CD4-positive, alpha-beta T cell treated with Interleukin-15 for 1 hour (primary cell): Measurements from ENCODE around the gene GAN.
"Not testable (repeated sequence)": the region's sequence is repeated elsewhere in the genome, so short reads cannot be mapped to it uniquely, and the experiment has no call there.

Experiments used
- DNase-seq: peaks from one replicate; pipeline ENCODE4 v3.0.0-alpha.2; 2020

The GAN gene

DNA sequence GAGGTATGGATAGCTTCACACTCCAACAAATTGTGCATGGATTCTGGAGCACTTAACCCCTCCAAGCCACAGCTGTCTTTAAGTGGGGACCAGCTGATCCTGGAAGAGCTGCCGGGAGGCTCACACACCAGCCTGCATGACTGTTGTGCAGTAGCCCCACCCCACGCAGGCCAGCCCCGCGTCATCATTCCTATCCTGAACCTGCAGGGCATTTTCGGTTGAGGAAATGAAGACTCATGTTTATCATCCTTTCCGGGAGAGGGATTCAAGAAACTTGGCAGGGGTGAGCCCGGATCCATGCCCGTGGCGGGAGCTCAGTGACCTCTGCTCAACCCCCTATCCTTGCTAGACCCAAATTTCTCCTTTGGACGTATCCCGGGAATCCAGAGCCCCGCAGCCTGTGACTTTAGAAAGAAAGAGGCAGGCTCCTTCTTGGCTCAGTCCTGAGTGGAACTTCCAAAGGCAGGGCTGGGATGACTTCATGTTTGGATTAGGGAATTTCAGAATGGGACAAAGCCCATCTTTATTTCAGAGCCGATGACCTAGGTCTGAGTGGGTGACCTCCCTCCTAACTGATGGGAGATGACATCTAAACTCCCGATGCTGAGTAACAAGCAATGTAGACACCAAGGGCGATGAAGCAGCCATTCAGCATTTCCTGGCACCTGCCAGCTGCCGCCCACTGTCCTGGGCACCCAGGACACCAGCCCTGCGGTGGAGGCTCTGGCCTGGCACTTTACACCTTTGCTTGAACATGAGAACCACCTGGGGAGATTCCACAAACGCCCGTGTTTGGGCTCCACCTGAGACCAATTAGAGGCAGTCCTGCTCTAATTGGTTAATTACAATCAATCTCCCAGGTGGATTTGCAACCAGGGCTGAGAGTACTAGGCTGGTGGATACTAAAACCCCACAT, 86.5 kb downstream of the GAN start:
- no peak for DNase-seq

DNA sequence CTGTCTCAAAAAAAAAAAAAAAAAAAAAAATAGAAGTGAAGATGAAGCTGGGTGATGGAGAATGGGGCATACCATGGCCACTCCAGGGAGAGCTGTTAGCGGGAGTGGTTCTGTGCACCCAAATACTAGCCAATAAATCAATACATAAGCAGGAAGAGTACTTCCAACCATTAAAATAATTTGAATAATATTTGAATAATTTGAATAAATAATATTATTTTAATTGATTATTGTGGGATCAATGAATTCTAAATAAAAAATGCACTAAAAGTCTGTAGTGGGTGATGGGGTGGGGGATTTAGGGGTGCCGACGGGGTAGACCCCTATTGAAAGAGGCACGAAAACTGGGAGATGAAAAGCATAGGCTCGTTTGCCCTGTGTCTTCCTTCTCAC, 88.4 kb downstream of the GAN start:
- no peak for DNase-seq

DNA sequence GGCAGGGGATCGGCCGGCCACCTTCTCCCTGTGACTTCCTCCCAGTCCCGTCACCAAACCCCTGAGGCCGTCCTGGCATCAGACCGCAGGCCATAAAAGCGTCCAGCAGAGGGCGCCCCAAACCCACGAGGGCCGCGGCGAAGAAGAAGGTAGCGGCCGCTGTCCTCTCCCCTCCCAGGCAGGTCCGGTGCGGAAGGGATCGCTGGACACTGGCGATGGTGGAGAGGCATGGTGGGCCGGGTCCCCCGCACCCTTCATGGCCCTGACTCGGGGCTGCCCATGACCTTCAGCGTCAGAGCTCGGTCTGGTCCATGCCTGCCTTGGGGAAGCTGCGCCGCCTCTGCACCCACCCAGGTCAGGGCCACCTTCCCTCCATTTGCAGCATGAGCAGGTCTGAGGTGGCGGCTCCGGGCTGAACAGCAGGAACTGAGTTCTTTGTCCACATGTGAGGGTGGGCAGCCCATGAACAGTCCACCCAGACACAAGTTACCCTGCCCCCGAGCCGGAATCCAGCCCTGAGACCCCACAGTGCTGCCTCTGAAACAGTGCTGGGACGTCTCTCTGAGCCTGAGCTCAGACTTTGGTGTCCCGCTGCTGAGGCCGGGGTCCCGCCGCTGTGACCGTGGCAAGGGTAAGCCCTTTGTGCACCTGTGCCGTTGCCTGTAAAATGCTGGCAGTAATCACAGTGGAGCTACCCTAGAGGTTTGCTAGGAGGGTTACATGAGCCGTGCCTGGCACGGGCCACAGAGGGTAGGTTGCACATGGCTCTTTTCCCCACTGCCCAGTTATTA, 89.0 kb downstream of the GAN start:
- DNase-seq: peak; percentile 77

DNA sequence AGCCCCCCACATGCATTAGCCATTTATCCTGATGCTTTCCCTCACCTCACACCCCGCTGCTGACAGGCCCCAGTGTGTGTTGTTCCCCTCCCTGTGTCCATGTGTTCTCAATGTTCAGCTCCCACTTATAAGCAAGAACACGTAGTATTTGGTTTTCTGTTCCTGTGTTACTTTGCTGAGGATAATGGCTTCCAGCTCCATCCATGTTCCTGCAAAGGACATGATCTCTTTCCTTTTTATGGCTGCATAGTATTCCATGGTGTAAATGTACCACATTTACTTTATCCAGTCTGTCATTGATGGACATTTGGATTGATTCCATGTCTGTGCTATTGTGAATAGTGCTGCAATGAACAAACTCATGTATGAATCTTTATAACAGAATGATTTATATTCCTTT, 90.2 kb downstream of the GAN start:
- not testable (repeated sequence) for DNase-seq

DNA sequence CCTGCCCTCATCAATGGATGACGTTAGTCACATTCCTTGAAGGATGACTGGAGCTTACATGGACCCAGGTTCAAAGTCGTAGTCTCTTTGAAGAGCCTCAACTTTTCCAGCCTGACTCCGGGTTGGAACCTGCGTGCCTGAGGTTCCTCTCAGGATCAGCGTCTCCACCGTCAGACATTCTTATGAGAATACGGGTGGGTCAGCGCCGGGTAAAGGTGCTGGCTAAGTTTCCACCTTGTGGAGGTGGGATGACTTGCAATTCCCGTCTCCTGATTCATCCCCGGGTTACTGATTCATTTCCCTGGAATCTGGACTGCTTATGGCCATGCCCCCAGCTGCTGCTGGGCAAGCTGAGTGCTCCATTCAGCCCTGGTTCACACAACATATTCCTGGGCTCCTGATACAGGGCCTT, 90.9 kb downstream of the GAN start:
- no peak for DNase-seq

DNA sequence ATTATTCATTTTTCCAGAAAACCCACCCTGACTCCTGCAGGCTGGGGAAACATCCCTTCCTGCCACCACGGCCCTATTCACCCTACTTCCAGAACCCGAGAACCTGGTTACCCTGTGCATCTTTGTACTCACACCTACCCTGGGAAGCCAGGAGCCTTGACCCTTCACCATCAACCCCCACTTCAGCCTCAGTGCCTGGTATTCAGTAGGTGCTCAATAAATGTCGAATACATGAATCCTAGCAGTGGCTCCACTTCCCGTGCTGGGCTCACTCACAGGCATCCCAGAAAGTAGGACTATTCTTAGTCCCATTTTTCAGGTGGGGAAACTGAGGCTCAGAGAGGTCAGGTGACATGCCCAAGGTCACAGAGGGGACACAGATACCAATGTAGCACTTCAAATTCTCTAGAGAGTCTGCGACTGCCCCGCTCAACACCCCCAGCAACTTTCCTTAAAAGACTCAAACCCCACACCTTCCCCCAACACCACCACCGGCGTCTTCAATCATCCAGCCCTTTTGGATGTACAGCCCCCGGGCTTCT, 93.7 kb downstream of the GAN start:
- DNase-seq: no peak

DNA sequence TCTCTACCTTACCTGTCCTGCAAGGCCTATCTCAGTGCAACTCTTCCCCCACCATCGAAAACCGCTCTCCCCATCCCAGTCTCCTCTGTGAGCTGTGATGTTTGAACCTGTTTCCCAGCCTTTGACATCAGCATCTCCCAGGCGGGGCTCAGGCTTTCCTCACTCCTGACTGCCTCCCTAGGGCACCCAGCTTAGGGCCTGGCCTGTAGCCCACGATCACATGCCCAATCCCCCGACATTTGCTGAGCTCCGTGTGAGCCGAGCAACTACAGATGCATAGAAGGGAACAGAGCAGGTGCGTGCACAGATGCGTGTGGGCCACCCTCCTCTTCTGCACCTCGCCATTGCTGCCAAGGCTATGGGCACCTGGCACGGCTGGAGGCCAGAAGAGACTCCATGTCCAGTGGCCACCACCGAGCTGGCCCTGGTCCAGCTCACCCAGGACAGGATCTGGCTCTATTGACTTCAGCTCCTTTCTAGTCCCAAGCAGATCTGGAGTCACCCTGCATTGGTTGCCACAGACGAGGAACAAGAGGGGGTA, 94.3 kb downstream of the GAN start:
- no peak for DNase-seq

DNA sequence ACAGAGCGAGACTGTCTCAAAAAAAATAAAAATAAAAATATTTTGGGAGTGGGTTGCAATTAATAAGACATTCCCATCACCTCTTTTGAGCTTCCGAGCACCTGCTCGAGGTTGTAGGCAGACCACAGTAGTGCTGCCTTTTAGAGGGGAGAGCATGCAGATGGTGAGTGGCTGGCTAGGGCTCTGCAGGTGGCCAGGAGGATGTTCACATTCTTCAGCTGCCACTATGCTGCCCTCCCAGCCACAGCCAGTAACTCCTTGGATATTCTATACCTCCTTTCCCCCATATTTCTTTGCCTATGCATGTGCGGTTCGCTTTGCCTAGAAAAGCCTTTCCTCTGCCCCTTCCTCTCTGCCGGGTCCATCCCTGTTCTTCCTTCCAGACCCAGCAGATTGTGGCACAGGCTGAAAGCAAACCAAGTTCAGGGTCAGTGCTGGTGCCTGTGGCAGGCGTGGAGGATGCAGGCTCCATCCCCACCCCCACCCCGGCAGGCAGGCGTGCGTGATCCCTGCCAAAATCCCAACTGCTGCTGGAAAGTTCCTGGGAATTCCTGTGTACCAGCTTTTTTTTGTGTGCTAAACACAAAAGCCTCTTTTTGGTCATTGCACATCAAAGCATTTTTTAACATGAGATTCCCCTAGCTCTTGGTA, 96.0 kb downstream of the GAN start:
- DNase-seq: no peak

DNA sequence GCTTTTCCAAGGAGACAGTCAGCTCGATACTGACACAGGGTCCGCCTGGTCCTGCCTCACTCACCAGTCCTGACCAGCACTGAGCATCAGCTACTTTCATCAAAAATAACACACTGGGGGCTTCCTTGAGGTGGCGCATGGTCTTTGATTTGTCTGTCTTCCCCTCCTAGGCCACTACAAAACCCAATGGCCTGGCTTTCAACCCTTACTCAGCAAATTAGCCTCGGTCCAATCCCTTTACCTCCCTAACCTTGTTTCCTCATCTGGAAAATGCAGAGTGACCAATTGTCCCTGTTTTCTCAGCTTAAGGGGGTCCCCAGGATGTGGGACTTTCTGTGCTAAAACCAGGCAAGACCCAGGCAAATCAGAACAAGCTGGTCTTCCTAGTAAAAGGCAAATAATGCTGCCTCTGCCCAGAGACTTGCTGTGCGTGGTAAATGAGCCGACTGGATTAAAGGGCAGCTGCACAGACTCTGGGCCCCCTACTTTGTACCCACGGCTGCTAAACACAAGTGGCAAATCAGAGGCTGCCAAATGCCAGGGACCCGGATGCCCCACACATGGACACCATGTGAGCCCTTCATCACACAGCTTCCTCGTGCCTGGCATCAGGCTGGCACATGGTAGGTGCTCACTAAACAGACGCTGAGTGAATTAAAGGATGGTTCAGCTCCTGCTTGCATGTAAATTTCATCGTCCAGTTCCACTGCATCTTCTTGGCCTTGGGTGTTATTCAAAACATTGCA, 98.7 kb downstream of the GAN start:
- DNase-seq: no peak

DNA sequence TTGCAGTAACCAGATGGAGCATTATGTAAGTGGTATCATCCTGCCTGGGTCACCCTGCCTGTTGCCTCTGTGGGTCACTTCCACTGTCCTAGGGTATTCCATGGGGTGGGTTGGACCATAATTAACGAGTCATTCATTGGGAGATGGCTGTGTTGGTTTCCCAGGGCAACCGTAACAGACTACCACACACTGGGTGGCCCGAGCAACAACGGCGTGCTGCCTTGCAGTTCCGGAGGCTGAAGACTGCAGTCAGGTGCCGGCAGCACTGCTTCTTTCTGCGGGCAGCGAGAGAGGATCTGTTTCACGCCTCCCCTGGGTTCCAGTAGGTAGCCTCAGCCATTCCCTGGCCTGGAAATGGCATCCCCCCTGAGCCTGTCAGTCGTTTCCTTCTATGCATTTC, 101.0 kb downstream of the GAN start:
- DNase-seq: no peak

DNA sequence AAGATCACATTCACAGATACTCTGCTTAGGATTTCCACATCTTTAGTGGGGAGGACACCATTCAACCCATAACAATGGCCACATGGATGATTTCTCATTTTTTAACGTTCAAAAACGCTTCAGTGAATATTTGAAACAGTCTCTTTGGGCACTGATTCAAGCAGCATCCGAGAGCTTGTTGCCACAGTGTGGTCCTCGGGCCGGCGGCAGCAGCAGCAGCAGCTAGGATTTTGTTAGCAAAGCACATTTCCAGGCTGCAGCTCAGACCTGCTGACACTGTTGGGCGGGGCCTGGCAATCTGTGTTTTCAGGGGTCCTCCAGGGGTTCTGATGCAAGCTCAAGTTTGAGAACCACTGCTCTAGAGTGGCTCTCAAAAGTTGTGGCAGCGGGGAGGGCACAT, 102.0 kb downstream of the GAN start:
- no peak for DNase-seq

DNA sequence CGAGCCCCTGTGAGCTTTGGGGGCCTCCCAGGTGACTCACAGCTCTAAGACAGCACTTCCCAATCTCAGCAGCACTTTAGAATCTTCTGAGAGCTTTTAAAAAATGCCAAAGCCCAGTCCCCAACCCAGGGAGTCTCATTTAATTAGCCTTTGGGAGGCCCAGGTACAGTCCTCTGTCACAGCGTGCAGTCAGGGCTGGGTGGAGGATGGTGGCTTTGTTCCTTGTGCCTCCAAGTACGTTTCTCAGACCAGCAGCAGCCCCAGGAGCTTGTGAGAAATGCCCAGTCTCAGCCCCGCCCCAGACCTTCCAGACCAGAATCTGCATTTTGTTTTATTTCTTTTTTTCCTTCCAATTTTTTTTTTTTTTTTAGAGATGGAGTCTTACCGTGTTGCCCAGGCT, 102.4 kb downstream of the GAN start:
- DNase-seq: no peak

DNA sequence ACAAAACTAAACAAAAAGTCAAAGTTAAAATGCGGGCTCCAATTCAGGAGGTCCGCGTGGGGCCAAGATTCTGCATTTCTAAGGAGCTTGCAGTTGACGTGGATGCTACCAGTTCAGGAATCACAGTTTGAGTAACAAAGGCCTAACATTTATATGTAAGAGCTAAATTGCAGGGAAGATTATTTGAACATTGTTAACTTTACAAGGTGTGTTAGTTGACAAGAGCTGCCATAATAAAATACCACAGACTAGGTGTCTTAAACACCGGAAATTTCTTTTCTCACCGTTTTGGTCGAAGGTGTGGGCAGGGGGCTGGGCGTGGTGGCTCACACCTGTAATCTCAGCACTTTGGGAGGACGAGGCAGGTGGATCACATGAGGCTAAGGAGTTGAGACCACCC, 105.0 kb downstream of the GAN start:
- DNase-seq: no peak

DNA sequence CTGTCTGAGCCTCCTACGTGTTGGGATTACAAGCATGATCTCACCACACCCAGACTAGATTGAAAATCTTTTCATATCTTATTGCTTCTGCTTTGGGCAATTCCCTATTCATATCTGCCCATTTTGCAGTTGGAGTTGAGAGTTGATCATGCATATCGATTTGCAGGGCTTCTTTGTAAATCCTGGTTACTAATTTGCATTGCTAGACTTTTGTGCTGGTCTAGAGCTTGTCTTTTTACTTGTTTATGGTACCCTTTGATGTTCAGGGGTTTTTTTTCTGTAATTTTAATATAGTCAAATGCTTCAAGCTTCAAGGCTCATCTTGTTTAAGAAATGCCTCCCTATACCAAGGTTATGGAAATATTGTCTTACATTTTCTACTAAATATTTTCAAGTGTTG, 106.4 kb downstream of the GAN start:
- DNase-seq: no peak

DNA sequence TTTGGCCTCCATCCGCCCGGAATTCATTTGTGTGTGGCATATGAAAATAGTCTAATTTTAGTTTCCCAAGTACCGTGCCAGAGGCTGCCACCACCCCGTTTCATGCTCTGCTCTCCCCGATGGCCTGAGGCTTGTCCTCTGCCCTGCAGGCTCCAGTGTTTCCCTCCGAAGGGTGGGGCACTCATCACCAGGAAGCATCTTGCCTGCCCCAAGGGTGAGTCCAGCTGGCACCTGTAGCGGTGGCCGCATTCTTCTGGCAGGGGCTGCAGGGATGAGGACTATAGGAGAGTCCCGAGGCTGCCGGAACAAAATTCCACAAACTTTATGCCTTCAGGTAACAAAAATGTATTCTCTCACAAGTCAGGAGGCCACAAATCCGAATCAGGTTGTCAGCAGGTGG, 106.8 kb downstream of the GAN start:
- no peak for DNase-seq

DNA sequence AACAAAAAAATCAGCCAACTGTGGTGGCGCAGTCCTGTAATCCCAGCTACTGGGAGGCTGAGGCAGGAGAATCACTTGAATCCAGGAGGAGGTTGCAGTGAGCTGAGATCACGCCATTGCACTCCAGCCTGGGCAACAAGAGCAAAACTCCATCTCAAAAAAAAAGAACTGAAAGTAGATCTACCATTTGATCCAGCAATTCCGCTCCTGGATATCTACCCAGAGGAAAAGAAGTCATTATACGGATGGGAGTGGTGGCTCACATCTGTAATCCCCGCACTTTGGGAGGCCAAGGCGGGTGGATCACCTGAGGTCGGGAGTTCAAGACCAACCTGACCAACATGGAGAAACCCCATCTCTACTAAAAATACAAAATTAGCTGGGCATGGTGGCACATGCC, 107.4 kb downstream of the GAN start:
- not testable (repeated sequence) for DNase-seq

DNA sequence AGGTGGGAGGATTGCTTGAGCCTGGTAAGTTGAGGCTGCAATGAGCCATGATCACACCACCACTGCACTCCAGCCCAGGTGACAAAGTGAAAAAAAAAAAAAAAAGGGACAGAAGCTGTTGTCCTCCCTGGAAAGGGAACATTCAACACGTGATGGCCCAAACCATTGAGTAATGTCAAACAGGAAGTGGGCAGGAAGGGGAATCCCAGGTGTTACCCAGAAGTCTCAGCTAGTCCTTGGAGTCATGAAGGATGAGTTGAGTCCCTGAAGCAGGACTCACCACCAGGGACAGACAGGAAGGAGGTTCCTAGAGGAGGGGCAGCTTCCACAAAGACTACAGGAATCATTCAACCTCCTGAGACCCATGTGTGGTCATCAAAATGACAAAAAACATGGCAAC, 110.0 kb downstream of the GAN start:
- DNase-seq: peak; percentile 58

DNA sequence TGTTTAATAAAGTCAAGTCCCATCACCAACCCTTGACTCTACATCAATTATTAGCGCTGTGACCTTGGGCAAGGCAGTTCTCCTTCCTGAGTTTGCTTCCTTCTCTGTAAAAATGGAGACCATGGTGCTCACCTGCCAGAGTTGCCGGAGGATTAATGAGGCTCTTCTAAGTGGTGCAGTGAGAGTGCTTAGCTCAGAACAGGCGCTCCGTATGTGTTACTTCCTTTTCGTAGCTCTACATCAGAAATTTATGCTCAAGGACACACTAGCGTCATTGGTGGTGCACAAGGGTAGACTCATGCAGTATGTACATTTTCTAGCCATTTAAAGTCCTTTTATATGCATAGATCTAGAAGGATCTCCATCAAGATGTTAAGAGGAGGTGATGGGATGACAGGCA, 112.5 kb downstream of the GAN start:
- DNase-seq: no peak

DNA sequence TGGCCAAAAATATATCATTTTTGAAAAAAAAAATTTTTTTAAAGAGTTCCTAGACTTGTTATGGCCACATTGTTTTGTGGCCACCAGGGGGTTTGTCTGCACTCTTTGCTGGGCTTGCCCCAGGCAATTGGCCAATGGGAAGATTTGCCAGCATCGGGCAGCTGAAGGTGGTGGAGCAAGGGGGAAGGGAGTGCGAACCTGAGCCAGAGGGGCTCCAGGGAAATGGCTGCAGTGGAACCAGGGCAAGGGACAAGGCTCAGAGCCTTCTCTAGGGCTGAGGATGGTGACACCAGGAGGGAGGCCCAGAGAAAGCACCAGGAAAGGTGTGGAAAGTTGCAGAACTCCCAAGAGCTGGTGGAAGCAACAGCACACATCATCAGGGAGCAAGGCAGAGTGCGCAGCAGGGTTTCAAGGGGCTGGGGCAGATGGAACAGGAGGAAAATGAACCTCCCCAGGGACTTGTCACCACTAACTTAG, 114.3 kb downstream of the GAN start:
- peak; percentile 47 for DNase-seq

DNA sequence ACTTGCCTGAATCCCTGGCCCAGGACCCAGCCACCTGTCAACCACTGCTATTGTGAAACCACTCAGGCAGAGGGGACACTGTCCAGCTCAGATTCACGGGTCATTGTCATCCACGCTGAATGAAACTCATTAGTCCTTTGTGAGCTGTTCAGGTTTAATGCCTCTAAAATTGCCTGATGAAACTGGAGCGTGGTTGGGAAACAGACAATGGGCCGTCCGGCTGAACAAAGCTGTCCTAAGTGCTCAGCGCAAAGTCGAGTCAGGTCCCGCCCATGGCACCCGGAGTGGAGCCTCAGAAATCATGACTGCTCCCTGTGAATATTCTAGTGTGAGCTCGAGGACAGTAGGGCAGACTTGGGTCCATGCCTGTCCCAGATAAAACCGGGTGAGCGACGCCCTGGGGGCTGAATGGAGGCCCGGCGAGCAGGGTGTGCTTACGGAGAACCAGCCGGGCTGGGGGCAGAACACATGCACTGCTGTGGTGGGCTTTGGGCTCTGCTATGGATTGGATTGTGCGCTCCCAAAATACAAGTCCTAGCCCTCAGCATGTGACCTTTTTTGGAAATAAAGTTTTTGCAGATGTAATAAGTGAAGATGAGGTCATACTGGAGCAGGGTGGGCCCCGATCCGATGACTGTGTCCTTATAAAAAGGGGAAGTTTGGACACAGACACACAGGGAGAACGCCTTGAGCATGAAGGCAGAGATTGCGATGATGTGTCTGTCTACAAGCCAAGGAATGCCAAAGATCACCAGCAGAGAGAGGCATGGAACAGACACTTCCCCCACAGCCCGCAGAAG, 117.0 kb downstream of the GAN start:
- DNase-seq: peak; percentile 69

DNA sequence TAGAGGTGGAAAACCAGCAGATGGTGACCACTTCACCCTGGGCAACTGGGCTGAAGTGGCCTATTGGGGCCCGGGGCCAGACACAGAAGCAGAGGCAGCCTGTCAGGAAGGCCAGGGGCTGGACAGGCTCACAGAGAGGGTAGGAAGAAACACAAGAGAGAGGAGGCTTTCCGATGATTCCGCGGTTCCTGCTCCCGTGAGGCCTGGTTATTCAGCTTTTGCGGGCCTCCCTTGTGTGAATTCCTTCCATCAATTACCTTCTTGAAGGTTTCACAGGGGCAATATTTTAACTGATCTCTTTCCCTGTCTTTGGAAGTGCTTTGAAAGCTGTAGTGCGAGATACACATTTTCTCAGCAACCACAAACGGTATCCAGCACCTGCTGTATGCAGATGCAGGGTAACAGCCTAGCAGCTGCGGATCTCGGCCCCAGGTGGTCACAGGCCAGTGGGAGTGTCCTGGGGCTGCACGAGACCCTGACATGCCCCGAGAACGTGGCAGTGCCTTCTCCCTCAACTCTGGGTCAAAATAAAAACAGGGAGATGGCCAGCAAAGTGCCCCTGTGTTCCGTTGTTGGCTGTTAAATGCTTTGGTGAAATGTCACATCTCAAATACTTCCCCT, 118.3 kb downstream of the GAN start:
- DNase-seq: no peak
